HCT116 (cell line): Measurements from ENCODE around the gene FRMD8. TPM values are rescaled to one million over a fixed set of nuclear protein-coding genes. Genes with fewer than 3 reads are reported as not detected.

Source experiments
- ATAC-seq: fragments of 200-7000 bp; cut with Tn5 transposase; 2 replicates; pipeline ENCODE4 v1.9.1; 2020; ENCODE audit warnings: mild to moderate bottlenecking, moderate library complexity
- BruUV-seq: library from RNA; stranded (reverse); fragments of 400-500 nt; replicated peaks from 2 replicates; lab custom pipeline; 2021; lab: Mats Ljungman, UMichigan
- CTCF ChIA-PET: fragments of 300-600 bp; sonication (Branson Sonifier 250); formaldehyde crosslinking; loops from one replicate; lab custom pipeline; 2021; ENCODE audit warnings: antibody characterized with exemption; lab: Charles Lee
- POLR2A ChIA-PET: fragments of 300-600, 350-600 bp; sonication (Branson Sonifier 250); formaldehyde crosslinking; loops from one replicate; lab custom pipeline; 2021; ENCODE audit warnings: antibody characterized with exemption; lab: Charles Lee
- RAD21 ChIA-PET, 2 experiments: fragments of 300-600 bp; sonication (Branson Sonifier 250); formaldehyde crosslinking; loops; one replicate each; lab custom pipeline; 2023; ENCODE audit warnings: low total read pairs in 2 of 2; ENCODE audit not compliant: uncharacterized antibody in 2 of 2, unreplicated experiment in 2 of 2, low non-redundant PET in 1 of 2; lab: Charles Lee
- DNase-seq: peaks from one replicate; pipeline ENCODE4 v3.0.0-alpha.2; 2010; ENCODE audit warnings: low read depth, low spot score
- H2AFZ ChIP-seq: fragments of 200-600 bp; shearing (Covaris generic), sonication (generic); 2 replicates; pipeline ENCODE4 v1.6.1; 2017; ENCODE audit warnings: low read depth, mixed run types, mixed read lengths, antibody characterized with exemption, low read length; ENCODE audit not compliant: poor library complexity, severe bottlenecking
- H3K27ac ChIP-seq: 2 replicates; pipeline ENCODE4 v1.5.1; 2012; ENCODE audit warnings: low read depth, low read length
- H3K27me3 ChIP-seq: fragments of 200-600 bp; sonication (generic); 2 replicates; pipeline ENCODE4 v1.6.1; 2016; ENCODE audit warnings: mixed run types, low read length, mixed read lengths; ENCODE audit not compliant: insufficient read depth
- H3K36me3 ChIP-seq, 2 experiments: fragments of 200-500 bp in 1 of 2; fragments of 200-600 bp in 1 of 2; sonication (Bioruptor generic) in 1 of 2; sonication (generic) in 1 of 2; 2 replicates each; pipeline versions ENCODE4 v1.5.1 to v1.6.1; 2014 to 2016; ENCODE audit warnings: low read length in 2 of 2, inconsistent platforms in 1 of 2, mixed read lengths in 1 of 2, mixed run types in 1 of 2; ENCODE audit not compliant: insufficient read depth in 2 of 2, control insufficient read depth in 1 of 2
- H3K4me1 ChIP-seq, 2 experiments: fragments of 200-600 bp in 1 of 2; sonication (generic) in 1 of 2; 2 replicates each; pipeline versions ENCODE4 v1.5.1 to v1.6.1; 2012 to 2017; ENCODE audit warnings: low read length in 2 of 2, inconsistent platforms in 1 of 2, mild to moderate bottlenecking in 1 of 2, mixed read lengths in 1 of 2, mixed run types in 1 of 2, moderate library complexity in 1 of 2; ENCODE audit not compliant: insufficient read depth in 2 of 2, control insufficient read depth in 1 of 2
- H3K4me2 ChIP-seq: fragments of 200-600 bp; sonication (generic); 2 replicates; pipeline ENCODE4 v1.6.1; 2017; ENCODE audit warnings: mixed run types, low read length, mixed read lengths
- H3K4me3 ChIP-seq, 2 experiments: fragments of 200-600 bp in 1 of 2; sonication (generic) in 1 of 2; replicated peaks in 1 of 2; 2 replicates each; pipeline ENCODE4 v1.5.1; 2011 to 2016; ENCODE audit warnings: low read length in 2 of 2, control low read depth in 1 of 2, low read depth in 1 of 2, mild to moderate bottlenecking in 1 of 2, mixed read lengths in 1 of 2, mixed run types in 1 of 2
- H3K79me2 ChIP-seq: fragments of 200-600 bp; sonication (generic); 2 replicates; pipeline ENCODE4 v1.6.1; 2017; ENCODE audit warnings: mild to moderate bottlenecking, mixed run types, low read length, moderate library complexity, mixed read lengths; ENCODE audit not compliant: insufficient read depth
- H3K9ac ChIP-seq: fragments of 200-600 bp; sonication (generic); 2 replicates; pipeline ENCODE4 v1.6.1; 2016; ENCODE audit warnings: low read length, mixed read lengths
- H3K9me2 ChIP-seq: fragments of 200-600 bp; sonication (generic), shearing (Covaris generic); 2 replicates; pipeline ENCODE4 v1.6.1; 2017; ENCODE audit warnings: mixed run types, mild to moderate bottlenecking, moderate library complexity; ENCODE audit not compliant: insufficient read depth
- H3K9me3 ChIP-seq, 2 experiments: fragments of 200-500 bp in 1 of 2; fragments of 200-600 bp in 1 of 2; sonication (Bioruptor generic) in 1 of 2; sonication (generic) in 1 of 2; 2 replicates each; pipeline ENCODE4 v1.6.1; 2014 to 2017; ENCODE audit warnings: low read length in 2 of 2, mixed read lengths in 2 of 2, inconsistent platforms in 1 of 2, low read depth in 1 of 2, mild to moderate bottlenecking in 1 of 2, mixed run types in 1 of 2, moderate library complexity in 1 of 2; ENCODE audit not compliant: control insufficient read depth in 1 of 2, insufficient read depth in 1 of 2
- H4K20me1 ChIP-seq: fragments of 200-600 bp; sonication (generic), shearing (Covaris generic); 2 replicates; pipeline ENCODE4 v1.6.1; 2017; ENCODE audit warnings: mixed run types, mild to moderate bottlenecking, moderate library complexity; ENCODE audit not compliant: insufficient read depth
- JUND ChIP-seq: IDR thresholded peaks from 2 replicates; pipeline ENCODE4 v1.6.1; 2012
- MAX ChIP-seq: IDR thresholded peaks from 2 replicates; pipeline ENCODE4 v1.6.1; 2012
- RAD21 ChIP-seq: IDR thresholded peaks from 2 replicates; pipeline ENCODE4 v1.6.1; 2012; ENCODE audit warnings: low read depth, mild to moderate bottlenecking
- REST ChIP-seq: IDR thresholded peaks from 2 replicates; pipeline ENCODE4 v1.6.1; 2012; ENCODE audit warnings: low read depth
- TCF7L2 ChIP-seq: IDR thresholded peaks from 2 replicates; pipeline ENCODE4 v1.7.0; 2011; ENCODE audit warnings: borderline replicate concordance, inconsistent platforms; ENCODE audit not compliant: insufficient read depth, insufficient read length; ENCODE audit errors: extremely low read depth
- ZBTB33 ChIP-seq: IDR thresholded peaks from 2 replicates; pipeline ENCODE4 v1.6.1; 2011; ENCODE audit warnings: mild to moderate bottlenecking, low read length, moderate library complexity; ENCODE audit not compliant: insufficient replicate concordance; ENCODE audit errors: extremely low read depth
- ZNF274 ChIP-seq: fragments of 200-500 bp; sonication (Bioruptor generic); IDR thresholded peaks from 2 replicates; pipeline ENCODE4 v1.6.1; 2014; ENCODE audit warnings: mild to moderate bottlenecking, low read depth, low read length, inconsistent platforms
- intact Hi-C: fragments of 100-400 bp; cut with micrococcal nuclease; formaldehyde crosslinking; loops from 2 replicates; pipeline ENCODE4 v1.10.0; 2022
- total RNA-seq: library from RNA; stranded (reverse); gene quantifications from one replicate; pipeline ENCODE4 v1.2.1, GENCODE V29; 2021; ENCODE audit not compliant: unreplicated experiment

FRMD8 gene
- total RNA-seq, 1 experiment from 2014 or later = 35.8 TPM

- Histone ChIP-seq H3K36me3 (no peaks in the 10 kb centered on the region), H3K4me3 (peak overlapping the region in 1 of 2 experiments; percentile 56; a peak in 2 of 4 replicates), H3K9ac (peak overlapping the region; percentile 95), H3K27ac (peak overlapping the region; percentile 100), H3K4me1 (peaks cover 52 to 74% of the 10 kb centered on the region in 2 experiments), H3K9me3 (no peaks in the 10 kb centered on the region), H3K79me2 (peaks cover 11% of the 10 kb centered on the region), H2AFZ (no peak overlapping the region), H3K4me2 (peak overlapping the region; percentile 96), H3K27me3 (no peaks in the 10 kb centered on the region), H4K20me1 (no peaks in the 10 kb centered on the region), H3K9me2 (no peaks in the 10 kb centered on the region)
- no TSS peak for BruUV-seq
- DNase-seq = no peak
- no peak for ATAC-seq
- ChIA-PET RAD21 (interaction anchor here in 1 of 2 experiments (1.0 kb wide), 1 partner anchor 103 kb away, joined by 4 read pairs; no protein-coding TSS in a partner anchor), CTCF (interaction anchor here (3.9 kb wide), 1 partner anchor 91 kb away, joined by 37 read pairs; no protein-coding TSS in a partner anchor), POLR2A (interaction anchor here (0.5 to 15.5 kb wide), 5 partner anchors 15 to 431 kb away, joined by 3 to 910 read pairs (median 3); partner anchors contain the start of gene MALAT1)
- intact Hi-C loops = loop anchor here (2.0 kb wide), 1 partner anchor 81 kb away; the partner anchor contains the start of gene MALAT1
- no peak for TF ChIP-seq ZBTB33
Observed at GRCh38 chr11:65417702-65418430, 31.4 kb downstream of the FRMD8 start.

GRCh38 chr11:65418431-65418680 lies 31.9 kb downstream of the FRMD8 start:
- H3K79me2 ChIP-seq = peaks cover 16% of the 10 kb centered on the region
- H3K9ac ChIP-seq = peak overlapping the region; percentile 95
- no peak for DNase-seq
- ChIA-PET POLR2A (interaction anchor here (1.2 to 15.5 kb wide), 4 partner anchors 10 to 80 kb away, joined by 10 to 910 read pairs (median 84); partner anchors contain the start of gene MALAT1), CTCF (interaction anchor here (1.5 to 2.1 kb wide), 3 partner anchors 51 to 92 kb away, joined by 5 to 9 read pairs (median 8); no protein-coding TSS in a partner anchor), RAD21 (interaction anchor here in 1 of 2 experiments (1.0 kb wide), 1 partner anchor 103 kb away, joined by 4 read pairs; no protein-coding TSS in a partner anchor)
- no peaks in the 10 kb centered on the region for H3K9me2 ChIP-seq
- peak overlapping the region; percentile 100 for H3K27ac ChIP-seq
- intact Hi-C loops = loop anchor here (2.0 kb wide), 1 partner anchor 80 kb away; the partner anchor contains the start of gene MALAT1
- no peaks in the 10 kb centered on the region for H3K27me3 ChIP-seq
- H3K36me3 ChIP-seq = no peaks in the 10 kb centered on the region
- no TSS peak for BruUV-seq
- peak overlapping the region; percentile 40 to 56 for H3K4me3 ChIP-seq
- ATAC-seq = no peak
- peak overlapping the region; percentile 96 for H3K4me2 ChIP-seq
- peaks cover 52 to 78% of the 10 kb centered on the region in 2 experiments for H3K4me1 ChIP-seq
- no peaks in the 10 kb centered on the region for H4K20me1 ChIP-seq
- no peak overlapping the region for H2AFZ ChIP-seq
- no peaks in the 10 kb centered on the region for H3K9me3 ChIP-seq
- no peak for TF ChIP-seq RAD21
- TF ChIP-seq TCF7L2 = no peak
- no peak for TF ChIP-seq REST
- no peak for TF ChIP-seq MAX
- TF ChIP-seq JUND = no peak
- TF ChIP-seq ZNF274 = no peak
- no peak for TF ChIP-seq ZBTB33
